GM21423 (cell line): Measurements from ENCODE around the gene DCP1B.

ENCODE experiments used
- ATAC-seq: cut with Tn5 transposase; IDR thresholded peaks from one replicate; pipeline ENCODE4 v1.9.1; 2021; ENCODE audit warnings: mild to moderate bottlenecking, moderate library complexity; ENCODE audit not compliant: unreplicated experiment

DCP1B gene

DNA sequence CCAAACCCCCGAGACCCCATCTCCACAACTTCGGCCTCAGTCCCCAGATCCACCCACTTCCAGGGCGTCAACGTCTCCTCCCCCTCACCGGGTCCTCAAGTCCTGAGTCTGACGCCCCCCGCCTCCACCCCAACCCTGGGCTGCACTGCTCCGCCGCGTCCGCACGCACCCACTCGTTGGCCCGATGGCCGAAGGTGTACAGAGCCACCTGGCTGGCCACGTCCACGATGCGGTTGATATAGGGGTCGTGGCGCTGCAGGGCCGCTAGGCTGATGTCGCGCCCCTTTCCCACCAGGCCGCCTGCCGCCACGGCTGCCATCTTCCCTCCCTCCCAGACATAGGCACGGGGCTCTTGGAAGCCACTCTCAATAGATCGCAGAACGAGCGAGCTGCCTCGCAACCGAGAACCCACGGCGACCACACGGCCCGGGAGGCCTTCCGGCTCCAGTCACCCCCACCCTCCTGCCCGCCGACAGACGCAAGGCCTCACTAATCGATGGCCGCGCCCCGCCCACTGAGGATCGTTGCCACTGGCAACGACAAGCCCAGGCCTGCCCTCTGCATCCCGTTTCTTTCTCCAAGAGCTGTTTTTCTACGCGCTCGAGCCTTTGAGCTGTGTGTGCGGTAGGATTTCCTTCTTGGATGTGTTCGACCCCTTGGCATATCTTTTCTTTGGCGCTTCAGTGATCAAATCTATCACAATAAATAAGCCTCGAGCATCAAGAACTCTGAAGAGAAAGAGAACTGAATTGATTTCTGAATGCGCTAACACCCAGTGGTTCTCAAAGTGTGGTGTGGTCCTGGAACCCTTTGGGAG is at the start of gene DCP1B:
Gene DCP1B (minus strand): TSS at position 345 of the 817 bp plus-strand sequence. CDS start 26 bp downstream, at position 319.
- ATAC-seq: peak; percentile 98

DNA sequence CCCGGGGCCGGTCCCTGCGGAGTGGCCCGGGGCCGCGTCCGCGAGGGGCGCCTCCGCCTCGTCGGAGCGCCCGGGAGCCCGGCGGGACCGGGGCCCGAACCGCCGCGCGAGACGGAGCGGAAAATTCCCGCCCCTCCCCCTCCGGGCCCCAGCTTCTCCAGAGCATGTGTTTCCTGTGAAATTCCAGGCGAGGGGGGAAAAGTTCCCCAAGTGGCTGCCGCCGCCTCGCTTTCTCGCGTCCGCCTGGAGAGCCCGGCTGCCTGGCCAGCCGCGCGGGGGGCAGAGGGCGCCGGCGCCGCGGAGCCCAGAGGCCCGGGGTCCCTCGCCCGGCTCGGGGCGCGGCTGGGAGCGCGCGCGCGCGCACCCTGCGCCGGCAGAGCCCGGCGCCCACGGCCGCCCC is 49.4 kb upstream of the DCP1B start:
- ATAC-seq: no peak

DNA sequence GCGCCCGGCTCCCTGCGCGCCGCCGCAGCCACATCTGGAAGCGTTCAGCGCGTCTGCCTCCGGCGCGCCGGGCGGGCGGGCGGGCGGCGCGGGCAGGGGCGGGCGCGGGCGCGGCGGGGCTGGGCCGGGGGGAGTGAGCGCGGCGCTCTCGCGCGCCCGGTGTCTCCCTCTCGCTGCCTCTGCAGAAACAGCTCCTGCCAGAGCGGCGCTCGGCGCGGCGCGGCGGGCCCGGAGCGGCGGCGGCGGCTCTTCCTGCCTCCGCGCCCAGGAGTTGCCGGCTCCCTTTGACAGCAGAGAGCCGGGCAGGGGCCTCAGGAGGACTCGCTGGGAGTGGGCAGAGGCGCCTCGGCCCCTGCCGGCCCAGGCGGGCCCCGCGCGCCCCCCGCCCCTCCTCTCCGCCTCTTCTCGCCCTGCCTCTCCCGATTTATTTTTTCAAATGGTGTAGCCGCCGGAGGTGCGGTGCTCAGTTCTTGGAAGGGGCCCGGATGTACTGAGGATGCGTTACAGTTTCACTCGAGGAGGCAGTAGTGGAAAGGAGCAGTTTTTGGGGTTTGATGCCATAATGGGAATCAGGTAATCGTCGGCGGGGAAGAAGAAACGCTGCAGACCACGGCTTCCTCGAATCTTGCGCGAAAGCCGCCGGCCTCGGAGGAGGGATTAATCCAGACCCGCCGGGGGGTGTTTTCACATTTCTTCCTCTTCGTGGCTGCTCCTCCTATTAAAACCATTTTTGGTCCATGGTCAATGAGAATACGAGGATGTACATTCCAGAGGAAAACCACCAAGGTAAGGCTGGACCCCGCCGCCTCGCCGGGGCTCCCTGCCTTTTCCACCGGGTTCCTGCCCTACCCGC is 48.8 kb upstream of the DCP1B start, which contains the start of gene CACNA1C:
Gene CACNA1C (plus strand): TSS at position 162 of the 853 bp plus-strand sequence. CDS start 576 bp downstream, at position 738.
- ATAC-seq: no peak

DNA sequence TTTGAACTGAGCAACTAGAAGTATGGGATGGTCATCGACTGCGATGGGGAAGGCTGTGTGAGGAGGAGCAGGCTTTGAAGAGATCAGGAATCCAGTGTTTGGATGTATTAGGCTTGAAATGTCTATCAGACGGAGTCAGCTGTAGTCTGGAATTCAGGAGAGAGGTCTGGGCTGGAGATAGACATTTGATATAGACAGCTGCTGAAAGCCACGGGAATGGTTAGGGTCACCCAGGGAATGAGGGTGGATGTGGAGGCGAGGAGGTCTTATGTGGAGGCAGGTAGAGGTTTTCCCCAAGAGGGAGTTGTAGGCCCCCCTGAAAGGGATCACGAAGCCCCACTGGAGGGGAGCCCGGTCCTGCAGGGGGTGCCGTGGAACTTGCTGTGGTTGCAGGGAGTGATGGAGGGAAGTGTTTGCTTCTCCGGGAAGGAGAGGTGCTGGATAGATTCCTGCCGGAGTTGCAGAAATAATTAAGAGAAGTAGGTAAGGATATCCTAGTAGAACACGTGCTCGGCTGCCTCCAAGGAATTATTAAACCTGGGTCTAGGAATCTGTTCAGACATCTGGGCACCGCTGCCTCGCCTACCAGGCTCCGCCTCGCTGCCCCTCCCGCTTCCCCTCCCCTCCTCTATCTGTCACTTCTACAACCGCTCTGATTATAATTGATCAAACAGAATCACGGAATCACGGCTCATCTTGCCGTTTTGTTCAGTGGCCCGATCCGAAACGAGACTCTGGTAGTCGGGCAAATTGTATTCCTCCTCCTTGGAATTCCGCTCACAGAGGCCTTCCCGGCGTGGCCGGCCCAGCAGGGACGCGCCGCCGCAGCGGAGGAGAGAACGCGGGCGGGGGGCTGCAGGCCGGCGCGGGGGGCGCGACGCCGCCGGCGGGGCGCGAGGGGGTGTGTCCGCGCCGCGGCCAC is 47.7 kb upstream of the DCP1B start:
- ATAC-seq: no peak

DNA sequence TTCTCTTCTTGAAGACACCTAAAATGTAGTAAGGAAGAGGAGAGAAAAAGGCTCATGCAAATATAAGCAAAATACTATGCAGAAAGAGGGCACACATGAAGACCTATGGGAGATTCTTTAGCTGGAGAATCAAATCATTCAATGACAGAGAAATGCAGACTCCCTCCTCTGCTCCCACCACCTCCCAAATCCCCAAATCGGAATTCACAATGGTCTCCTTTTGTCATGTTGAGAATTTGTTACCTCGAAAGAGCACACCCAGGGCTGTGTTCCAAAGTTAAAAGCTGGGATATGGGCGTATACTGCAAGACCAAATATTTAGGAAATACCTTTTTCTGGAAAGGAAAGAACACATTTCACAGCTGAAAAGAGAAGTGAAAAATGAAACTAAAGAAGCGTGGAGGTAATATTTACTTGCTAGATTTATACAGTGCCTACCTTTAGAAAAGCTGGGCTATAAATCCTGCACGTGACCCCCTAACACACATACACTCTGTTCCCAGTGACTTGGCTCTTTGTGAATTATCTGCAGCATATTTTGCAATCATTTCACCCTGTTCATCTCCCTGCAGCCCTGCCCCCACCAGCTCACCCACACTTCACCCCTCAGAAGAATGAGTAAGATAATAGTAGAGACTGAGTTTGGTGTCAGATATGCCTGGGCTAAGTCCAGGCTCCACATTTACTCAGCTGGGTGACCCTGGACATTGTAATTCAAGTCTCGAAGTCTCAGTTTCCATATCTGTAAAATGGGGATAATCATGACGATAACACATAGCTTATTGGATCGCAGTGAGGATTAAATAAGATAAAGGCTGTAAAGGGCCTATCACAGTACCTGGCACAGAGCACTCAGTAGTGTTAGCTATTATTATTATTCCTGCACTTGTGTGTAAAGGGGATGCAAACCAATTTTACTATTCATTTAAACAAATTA is 45.6 kb upstream of the DCP1B start:
- no peak for ATAC-seq

DNA sequence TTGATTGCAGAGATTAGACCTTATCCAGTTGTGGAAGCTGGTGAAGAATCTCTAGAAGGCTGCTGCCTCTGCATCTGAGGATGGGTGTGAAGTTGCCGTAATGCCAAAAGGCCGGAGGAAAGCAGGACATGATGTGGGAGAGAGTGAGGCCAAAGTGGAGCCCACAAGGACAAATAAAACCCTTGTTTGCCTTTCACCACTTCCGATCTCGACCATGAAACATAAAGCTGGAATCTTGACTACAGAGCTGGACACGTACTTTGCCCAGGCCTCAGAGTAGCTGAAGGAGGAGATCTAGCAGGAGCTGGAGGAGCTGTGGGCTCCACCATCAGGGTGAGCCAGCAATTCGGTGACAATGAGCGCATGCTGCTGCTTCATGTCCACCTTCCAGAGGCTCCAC is 43.5 kb upstream of the DCP1B start:
- ATAC-seq: no peak

DNA sequence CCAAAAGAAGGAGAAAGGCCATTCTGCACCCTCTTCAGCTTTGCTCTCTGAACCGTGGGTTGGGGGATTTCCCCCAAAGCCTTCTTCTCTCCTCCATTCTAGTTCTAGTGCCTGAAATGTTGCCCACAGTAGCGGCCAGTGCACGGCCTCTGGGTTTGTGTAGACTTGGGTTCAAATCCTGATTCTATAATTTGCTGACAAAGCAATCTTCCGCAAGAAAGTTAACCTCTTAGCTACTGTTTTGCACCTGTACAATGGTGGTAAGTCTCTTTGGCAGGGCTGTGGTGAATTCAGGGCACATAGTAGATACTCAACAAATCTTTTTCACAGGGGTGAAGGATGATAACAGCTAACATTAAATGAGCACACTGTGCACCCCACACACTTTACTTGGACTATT is 42.7 kb upstream of the DCP1B start:
- no peak for ATAC-seq

DNA sequence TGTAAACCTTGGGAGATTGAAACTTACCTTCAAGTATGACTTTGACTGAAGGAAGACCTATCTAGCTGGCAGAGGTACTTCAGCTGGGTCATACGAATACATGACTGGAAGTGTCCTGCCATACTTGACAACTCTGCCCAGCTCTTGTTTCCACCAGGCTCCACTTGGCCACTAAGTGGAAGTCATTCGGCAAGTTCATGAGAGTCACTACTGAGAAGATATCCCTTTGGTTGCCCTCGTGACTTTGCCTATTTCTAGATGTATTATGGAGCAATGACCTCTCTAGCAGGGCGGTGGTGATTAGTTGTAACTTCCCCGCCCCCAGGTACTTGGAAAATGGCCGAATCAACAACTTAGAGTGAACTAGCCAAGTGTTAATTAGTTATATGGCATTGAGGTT is 39.9 kb upstream of the DCP1B start:
- no peak for ATAC-seq

DNA sequence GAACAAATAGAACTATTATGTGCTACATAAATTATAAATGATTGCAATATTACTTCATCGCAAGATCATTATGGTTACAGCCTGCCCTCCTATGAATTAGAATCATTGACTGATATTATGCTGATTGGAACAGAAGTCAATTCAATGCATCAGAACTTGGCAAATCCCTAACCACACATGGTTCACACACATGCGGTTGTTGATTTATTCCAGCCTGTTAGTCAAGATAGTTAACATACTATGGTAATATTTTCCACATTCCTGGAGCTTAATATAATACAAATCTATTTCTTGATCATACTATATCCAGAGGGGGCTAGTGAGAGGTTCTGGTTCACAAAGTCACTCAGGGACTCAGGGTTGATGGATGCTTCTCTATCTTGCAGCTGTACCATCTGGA is 38.8 kb upstream of the DCP1B start:
- ATAC-seq: no peak

DNA sequence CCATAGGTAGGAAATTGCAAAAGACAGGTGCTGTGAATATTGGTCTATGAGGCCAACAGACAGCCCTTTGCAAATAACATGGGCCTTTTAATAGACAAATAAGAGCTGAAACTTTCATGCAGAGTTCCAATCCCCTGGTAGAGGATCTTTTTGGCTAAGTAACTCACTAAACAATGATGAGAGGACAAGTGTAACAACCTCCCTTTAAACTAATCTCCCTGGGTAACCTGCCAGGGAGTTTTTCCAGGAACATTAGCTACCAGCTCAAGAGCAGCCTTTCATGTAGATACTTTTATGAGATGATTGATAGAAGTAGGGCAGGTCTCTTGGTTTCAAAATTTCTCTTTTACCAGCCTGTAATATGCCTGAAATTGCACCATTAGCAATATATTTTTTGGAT is 34.8 kb upstream of the DCP1B start:
- no peak for ATAC-seq

DNA sequence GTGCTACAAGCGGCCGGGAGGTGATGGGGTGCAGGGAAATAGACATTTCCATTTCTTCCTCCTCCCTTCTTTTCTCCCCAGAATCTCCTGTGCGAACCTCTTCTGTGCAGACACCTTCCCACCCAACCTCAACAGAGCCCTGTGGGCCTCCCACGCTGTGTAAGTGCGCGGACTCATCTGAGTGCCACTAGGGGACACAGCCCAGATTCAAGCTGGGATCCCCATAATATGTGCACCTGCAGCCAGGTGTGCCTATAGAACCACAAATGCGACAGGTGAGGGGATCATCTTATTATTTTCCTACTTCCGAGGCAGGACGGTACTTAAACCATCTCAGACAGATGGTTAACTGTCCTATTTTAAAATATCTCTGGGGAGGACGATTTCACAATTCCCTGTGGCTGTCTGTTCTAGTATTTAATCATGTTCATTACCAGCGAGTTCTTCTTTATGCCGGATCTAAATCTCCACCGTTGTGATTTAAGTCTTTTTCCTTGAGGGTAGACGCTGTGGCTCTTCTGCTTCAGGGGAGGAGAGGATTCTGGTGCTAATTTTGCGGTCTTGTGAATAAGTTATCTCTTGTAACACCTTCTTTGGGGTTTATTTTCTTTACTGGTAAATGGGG is 31.3 kb upstream of the DCP1B start:
- no peak for ATAC-seq

DNA sequence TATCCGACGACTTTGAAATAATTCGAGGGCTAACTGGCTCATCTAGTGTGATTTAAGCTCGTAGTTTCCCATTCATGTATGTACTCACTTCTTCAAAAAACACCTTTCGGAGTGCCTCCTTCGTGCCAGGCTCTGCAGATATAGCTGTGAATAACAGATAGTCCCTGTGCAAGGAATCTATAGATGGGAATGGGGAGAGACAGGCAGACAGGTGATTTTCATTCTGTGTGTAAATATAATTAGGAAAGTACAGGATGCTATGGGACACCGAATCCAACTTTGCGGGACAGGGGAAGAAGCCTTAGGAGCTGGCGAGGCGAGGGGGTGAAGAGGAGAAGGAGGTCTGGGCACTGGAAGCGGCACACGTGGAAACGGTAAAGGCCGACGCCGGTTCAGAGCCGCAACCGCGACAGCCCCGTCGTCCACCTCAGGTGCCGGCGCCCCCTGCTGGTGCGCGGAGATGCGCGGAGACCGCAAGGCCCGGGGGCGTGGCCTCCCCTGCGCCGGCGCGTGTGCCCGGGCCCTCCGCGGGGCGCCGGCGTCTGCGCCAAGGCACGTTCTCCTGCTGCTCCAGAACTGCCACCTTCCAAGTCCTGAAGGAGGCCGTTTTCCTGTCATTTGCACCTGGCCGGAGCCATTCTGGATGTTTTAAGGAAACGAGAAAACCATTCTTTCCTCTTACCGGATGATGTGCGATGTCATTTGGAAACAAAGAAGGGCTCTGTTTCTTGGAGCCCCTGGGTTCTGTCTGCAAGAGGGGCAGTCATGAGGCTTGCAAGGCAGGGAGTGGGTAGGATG is 30.6 kb upstream of the DCP1B start:
- ATAC-seq: peak; percentile 84

DNA sequence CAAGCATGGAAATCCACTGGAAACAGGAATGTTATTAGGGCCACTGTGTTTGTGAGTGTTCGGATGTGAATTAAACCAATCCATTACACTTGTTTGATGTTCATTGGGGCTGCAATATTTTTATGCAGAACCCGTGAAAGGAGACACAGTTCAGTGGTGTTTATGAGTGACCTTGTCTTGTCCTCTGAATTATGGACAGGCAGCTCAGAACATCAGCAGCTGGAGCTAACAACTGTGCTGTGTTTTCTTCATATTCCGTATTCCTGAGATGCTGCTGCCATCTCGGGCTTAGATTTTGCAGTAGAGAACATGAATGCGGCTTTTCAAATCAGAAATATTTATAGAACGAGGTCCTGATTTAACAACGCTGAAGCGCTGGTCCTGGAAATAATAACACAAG is 28.2 kb upstream of the DCP1B start:
- no peak for ATAC-seq

DNA sequence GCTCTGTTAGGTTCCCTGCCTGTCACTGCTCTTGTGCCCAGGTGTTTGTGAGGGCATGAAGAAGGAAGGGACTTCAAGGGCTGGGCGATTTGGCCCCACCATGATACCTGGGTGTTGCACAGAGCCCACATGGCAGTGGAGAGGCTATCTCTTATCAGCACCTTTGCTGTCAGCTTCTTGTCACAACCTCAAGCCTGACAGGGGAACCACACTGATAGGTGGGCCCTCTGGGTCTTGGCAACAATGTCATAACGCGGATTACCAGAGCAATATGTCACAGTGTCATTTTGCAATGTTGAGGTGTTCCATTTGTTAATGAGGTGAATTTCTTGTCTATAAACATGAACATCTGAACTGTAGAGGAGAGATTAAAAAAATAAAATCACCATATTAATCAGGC is 25.6 kb upstream of the DCP1B start:
- ATAC-seq: no peak

DNA sequence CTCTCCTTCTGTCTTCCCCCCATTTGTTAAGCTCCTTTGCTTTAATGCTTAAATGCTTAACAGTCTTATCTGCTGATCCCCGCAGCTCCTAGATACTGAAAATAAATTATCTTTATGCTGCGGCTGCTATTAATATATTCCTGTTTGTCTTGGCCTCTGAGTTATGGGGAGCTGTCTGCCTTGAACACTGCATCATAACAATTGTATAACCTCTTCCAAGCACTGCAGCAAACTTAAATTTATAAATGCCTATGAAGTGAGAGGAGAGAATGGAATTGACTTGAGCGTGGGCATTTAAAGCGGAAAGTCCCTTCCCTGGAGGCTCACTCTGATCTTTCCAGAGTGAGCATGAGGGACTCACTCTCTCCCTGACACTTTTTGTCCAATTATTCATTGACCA is 23.1 kb upstream of the DCP1B start:
- no peak for ATAC-seq

DNA sequence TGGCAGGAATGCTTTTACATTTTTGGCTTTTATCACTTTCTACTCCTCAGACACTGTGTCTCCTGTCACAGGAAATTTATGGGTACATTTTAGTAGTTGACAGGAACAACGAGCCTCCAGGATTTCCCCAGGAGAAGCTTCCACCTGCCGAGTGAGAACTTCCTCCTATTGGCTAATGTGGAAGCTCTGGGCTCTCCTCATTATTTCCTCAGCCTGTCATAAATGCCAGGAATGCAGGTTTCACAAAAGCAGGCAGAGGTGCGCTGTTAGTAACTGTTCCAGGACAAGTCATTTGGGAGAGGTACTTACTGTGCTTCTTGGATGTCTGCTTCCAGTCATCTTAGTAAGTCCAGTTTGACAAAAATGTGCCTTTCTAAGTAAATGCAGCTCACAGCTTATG is 19.1 kb upstream of the DCP1B start:
- no peak for ATAC-seq

DNA sequence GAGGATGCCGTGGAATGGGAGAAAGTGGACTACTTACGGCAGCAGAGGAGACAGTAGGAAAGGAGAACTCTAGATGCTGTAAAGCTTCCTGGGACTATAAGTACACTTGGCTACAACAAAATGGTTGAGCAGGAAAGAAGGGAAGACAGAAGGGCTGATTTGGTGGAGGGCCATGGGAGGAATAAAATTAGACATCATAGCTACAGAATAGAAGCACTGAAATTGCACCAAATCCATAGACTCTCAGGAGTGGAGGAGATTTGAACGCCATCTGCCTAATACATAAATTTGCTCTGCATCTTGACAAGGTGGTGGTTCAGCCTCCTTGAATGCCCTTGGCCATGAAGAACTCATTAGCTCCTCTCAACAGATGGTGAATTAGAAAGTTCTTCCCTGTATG is 16.3 kb upstream of the DCP1B start:
- no peak for ATAC-seq

DNA sequence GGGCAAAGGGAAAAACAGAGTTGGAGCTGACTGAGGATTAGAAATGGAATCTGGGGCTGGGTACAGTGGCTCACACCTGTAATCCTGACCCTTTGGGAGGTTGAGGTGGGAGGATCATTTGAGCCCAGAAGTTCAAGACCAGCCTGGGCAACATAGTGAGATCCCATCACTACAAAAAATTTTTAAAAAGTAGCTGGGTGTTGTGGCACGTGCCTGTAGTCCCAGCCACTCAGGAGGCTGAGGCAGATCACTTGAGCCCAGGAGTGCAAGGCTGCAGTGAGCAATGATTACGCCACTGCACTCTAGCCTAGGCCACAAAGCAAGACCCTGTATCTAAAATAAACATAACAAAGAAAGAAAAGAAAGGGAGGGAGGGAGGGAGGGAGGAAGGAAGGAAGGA is 14.9 kb upstream of the DCP1B start:
- ATAC-seq: no peak

DNA sequence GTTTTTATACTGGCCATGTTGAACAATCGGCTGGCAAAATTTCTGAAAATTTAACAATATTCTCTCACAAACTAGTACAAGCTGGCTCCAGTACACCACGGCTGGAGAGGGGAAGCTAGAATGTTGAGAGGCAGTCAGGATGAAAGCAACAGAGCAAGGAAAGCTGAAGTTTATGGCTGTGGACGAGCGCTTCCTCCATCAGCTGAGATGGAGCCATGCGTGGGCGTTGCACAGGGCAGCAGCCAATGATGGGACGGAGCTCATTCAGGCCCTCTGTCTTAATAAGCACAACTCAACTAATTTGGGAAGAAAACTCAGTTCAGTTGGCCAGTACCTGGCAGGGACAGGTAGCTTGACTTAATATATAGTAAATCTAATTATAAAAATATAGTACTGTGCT is 14.1 kb upstream of the DCP1B start:
- ATAC-seq: no peak
